ENCODE data around the gene STK11IP. TPM values are rescaled to one million over a fixed set of nuclear protein-coding genes. Genes with fewer than 3 reads are reported as not detected.

Gene STK11IP
- total RNA-seq, 1 experiment from 2014 or later = 35.6 TPM

DNA sequence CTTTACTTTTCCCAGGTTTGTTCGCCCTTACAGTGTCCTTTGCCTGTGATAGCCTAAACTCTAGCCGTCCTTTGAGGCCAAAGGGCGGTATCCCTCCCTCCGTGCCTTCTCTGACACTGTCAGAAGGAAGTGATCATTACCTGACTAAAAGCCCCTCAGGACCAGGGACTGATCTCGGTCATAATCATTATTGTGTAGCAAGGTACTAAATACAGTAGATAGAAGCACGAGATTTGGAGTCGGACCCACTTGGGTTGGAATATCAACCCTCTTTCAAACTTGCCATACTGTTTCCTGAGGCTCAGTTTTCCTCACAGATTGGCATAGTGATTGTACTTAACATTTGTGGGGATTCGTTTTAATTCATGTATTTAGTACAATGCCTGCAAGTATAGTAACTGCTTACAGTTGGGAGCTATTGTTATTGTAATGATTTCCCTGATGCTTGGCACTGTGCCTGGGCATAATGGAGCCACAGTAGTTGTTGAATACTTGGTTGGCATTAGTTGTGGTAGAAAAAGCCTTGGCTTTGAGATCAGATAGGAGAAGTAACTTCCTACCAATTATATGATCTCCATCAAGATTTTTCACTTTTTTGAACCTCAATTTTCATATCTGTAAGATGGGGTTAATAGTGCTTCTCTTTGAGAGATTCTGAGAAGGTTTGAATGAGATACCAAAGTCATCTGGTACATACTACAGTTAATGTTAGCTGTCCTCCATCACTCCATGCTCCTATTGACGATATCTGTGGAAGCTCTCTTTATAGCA, 836 bp downstream of the STK11IP start:
- Histone ChIP-seq H3K27me3 (replicated peaks; ENCODE audit: insufficient read depth, low read depth, low read length, poor library complexity) (no peaks in the 10 kb centered on the region), H3K36me3 (ENCODE audit: insufficient read depth, low read length, poor library complexity, severe bottlenecking) (peaks cover 7% of the 10 kb centered on the region), H3K4me1 (ENCODE audit: insufficient read depth, low read length, poor library complexity, severe bottlenecking) (peaks cover 16% of the 10 kb centered on the region), H3K27ac (ENCODE audit: low read depth, low read length, poor library complexity, severe bottlenecking) (peak overlapping the region; percentile 92), H3K4me3 (ENCODE audit: low read depth, low read length, poor library complexity, severe bottlenecking) (peak overlapping the region; percentile 72), H3K9me3 (ENCODE audit: low read depth, low read length, poor library complexity, severe bottlenecking) (no peaks in the 10 kb centered on the region)
- intact Hi-C loops (cut with micrococcal nuclease; ENCODE audit: unreplicated experiment) = no loop called here
- peak; percentile 71 for DNase-seq (ENCODE audit: low spot score)
- ChIA-PET CTCF (interaction anchor here (0.7 kb wide), 1 partner anchor 145 kb away, joined by 4 read pairs; no protein-coding TSS in a partner anchor), POLR2A (ENCODE audit: low non-redundant PET) (no interaction called here)
- TF ChIP-seq, protein P1, sequence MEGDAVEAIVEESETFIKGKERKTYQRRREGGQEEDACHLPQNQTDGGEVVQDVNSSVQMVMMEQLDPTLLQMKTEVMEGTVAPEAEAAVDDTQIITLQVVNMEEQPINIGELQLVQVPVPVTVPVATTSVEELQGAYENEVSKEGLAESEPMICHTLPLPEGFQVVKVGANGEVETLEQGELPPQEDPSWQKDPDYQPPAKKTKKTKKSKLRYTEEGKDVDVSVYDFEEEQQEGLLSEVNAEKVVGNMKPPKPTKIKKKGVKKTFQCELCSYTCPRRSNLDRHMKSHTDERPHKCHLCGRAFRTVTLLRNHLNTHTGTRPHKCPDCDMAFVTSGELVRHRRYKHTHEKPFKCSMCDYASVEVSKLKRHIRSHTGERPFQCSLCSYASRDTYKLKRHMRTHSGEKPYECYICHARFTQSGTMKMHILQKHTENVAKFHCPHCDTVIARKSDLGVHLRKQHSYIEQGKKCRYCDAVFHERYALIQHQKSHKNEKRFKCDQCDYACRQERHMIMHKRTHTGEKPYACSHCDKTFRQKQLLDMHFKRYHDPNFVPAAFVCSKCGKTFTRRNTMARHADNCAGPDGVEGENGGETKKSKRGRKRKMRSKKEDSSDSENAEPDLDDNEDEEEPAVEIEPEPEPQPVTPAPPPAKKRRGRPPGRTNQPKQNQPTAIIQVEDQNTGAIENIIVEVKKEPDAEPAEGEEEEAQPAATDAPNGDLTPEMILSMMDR (conservative IDR thresholded peaks at IDR 0.05; ENCODE audit: low read depth, low read length) = no peak
- TF ChIP-seq EZH2 (IDR thresholded peaks at IDR 0.05; ENCODE audit: borderline replicate concordance, low read depth, low read length, poor library complexity, severe bottlenecking) = no peak
- TSS peak; percentile 75 for BruUV-seq (replicated peaks)

DNA sequence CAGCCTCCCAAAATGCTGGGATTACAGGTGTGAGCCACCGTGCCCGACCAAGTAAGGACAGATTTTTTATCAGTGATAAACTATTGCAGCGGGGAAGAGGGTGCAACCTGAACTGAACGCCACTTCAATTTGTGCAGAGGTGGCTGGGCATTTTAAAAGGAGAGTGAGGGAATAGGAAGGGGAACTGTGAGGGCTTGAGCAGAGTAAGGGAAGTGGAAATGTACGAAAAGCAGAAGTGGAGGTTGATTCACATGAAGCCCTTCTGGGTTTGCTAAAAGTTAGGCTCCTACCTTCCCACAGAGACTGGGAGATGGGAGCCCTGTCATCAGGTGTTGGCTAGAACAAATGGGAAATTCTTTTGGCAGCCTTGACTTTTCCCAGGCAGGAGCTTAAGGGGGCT, 6.1 kb downstream of the STK11IP start:
- Histone ChIP-seq H3K27ac (ENCODE audit: low read depth, low read length, poor library complexity, severe bottlenecking) (no peak overlapping the region), H3K36me3 (ENCODE audit: insufficient read depth, low read length, poor library complexity, severe bottlenecking) (peaks cover 16% of the 10 kb centered on the region), H3K4me1 (ENCODE audit: insufficient read depth, low read length, poor library complexity, severe bottlenecking) (no peaks in the 10 kb centered on the region), H3K9me3 (ENCODE audit: low read depth, low read length, poor library complexity, severe bottlenecking) (no peaks in the 10 kb centered on the region), H3K27me3 (replicated peaks; ENCODE audit: insufficient read depth, low read depth, low read length, poor library complexity) (no peaks in the 10 kb centered on the region), H3K4me3 (ENCODE audit: low read depth, low read length, poor library complexity, severe bottlenecking) (no peak overlapping the region)
- no peak for DNase-seq (ENCODE audit: low spot score)
- intact Hi-C loops (cut with micrococcal nuclease; ENCODE audit: unreplicated experiment) = no loop called here
- TF ChIP-seq, protein P1 (conservative IDR thresholded peaks at IDR 0.05; ENCODE audit: low read depth, low read length) = no peak
- no peak for TF ChIP-seq EZH2 (IDR thresholded peaks at IDR 0.05; ENCODE audit: borderline replicate concordance, low read depth, low read length, poor library complexity, severe bottlenecking)
- ChIA-PET CTCF (no interaction called here), POLR2A (ENCODE audit: low non-redundant PET) (no interaction called here)
- BruUV-seq (replicated peaks) = no TSS peak

DNA sequence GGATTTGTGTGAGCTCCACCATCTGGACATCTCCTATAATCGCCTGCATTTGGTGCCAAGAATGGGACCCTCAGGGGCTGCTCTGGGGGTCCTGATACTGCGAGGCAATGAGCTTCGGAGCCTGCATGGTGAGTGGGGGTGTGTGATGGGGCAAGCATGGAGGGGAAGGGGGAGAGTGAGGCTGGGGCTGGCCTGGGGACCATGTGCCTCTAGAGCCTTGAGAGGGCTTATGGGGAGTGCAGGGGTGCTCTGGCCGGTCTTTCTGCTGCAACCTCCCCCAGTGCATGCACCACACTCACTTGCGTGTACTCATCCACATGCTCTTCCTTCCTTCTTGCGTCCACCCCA, 7.9 kb downstream of the STK11IP start:
- no peak for DNase-seq (ENCODE audit: low spot score)
- Histone ChIP-seq H3K27me3 (replicated peaks; ENCODE audit: insufficient read depth, low read depth, low read length, poor library complexity) (no peaks in the 10 kb centered on the region), H3K4me3 (ENCODE audit: low read depth, low read length, poor library complexity, severe bottlenecking) (no peak overlapping the region), H3K4me1 (ENCODE audit: insufficient read depth, low read length, poor library complexity, severe bottlenecking) (no peaks in the 10 kb centered on the region), H3K27ac (ENCODE audit: low read depth, low read length, poor library complexity, severe bottlenecking) (no peak overlapping the region), H3K36me3 (ENCODE audit: insufficient read depth, low read length, poor library complexity, severe bottlenecking) (peaks cover 16% of the 10 kb centered on the region), H3K9me3 (ENCODE audit: low read depth, low read length, poor library complexity, severe bottlenecking) (no peaks in the 10 kb centered on the region)
- TF ChIP-seq, protein P1 (conservative IDR thresholded peaks at IDR 0.05; ENCODE audit: low read depth, low read length) = no peak
- no peak for TF ChIP-seq EZH2 (IDR thresholded peaks at IDR 0.05; ENCODE audit: borderline replicate concordance, low read depth, low read length, poor library complexity, severe bottlenecking)
- intact Hi-C loops (cut with micrococcal nuclease; ENCODE audit: unreplicated experiment) = no loop called here
- BruUV-seq (replicated peaks) = no TSS peak
- ChIA-PET POLR2A (ENCODE audit: low non-redundant PET) (no interaction called here), CTCF (no interaction called here)
